Activated T-cell treated with anti-CD3 and anti-CD28 coated beads, Interleukin-2, amount 50 U/mL, for 1 hour (primary cell): ENCODE measurements around the gene AHSA1.
"Not testable (repeated sequence)": the region's sequence is repeated elsewhere in the genome, so short reads cannot be mapped to it uniquely, and the experiment has no call there.

ENCODE experiments used
- DNase-seq: peaks from one replicate; pipeline ENCODE4 v3.0.0-alpha.2; 2020

AHSA1 gene

GRCh38 chr14:77457522-77458248 lies at the start of gene AHSA1, which contains the start of gene VIPAS39:
TSS of gene AHSA1 (plus strand) at chr14:77458093. CDS start at chr14:77458190, 97 bp downstream.
TSS of gene VIPAS39 (minus strand) at chr14:77457601. CDS start at chr14:77454102, 3,499 bp downstream.
- DNase-seq = peak; percentile 85

GRCh38 chr14:77409131-77409533 lies 48.8 kb upstream of the AHSA1 start:
- DNase-seq = no peak

GRCh38 chr14:77415403-77416030 lies 42.4 kb upstream of the AHSA1 start:
- DNase-seq = not testable (repeated sequence)

- DNase-seq = not testable (repeated sequence)
These were observed 41.8 kb upstream of the AHSA1 start for GRCh38 chr14:77416098-77416497.

- DNase-seq = no peak
These were observed 41.1 kb upstream of the AHSA1 start for GRCh38 chr14:77416836-77417235.

- no peak for DNase-seq
These were observed 36.7 kb upstream of the AHSA1 start for GRCh38 chr14:77421201-77421600.

- DNase-seq = no peak
These were observed 34.5 kb upstream of the AHSA1 start, which contains the start of gene NOXRED1 for GRCh38 chr14:77423423-77423822. TSS of gene NOXRED1 (minus strand) at chr14:77423523. CDS start at chr14:77422889, 634 bp downstream.

GRCh38 chr14:77424862-77425261 lies 33.0 kb upstream of the AHSA1 start:
- no peak for DNase-seq

- DNase-seq = no peak
These were observed 31.5 kb upstream of the AHSA1 start for GRCh38 chr14:77426396-77426795.

- DNase-seq = no peak
These were observed 21.9 kb upstream of the AHSA1 start for GRCh38 chr14:77436042-77436441.

- no peak for DNase-seq
These were observed 19.3 kb upstream of the AHSA1 start for GRCh38 chr14:77438596-77438995.

GRCh38 chr14:77439861-77440260 lies 18.0 kb upstream of the AHSA1 start:
- no peak for DNase-seq

- DNase-seq = no peak
These were observed 15.7 kb upstream of the AHSA1 start for GRCh38 chr14:77442196-77442595.

GRCh38 chr14:77455966-77456640 lies 1.8 kb upstream of the AHSA1 start:
- DNase-seq = no peak

GRCh38 chr14:77457115-77457521 lies 775 bp upstream of the AHSA1 start:
- no peak for DNase-seq

- peak; percentile 44 for DNase-seq
These were observed 507 bp downstream of the AHSA1 start for GRCh38 chr14:77458249-77458950.

GRCh38 chr14:77459072-77459723 lies 1.3 kb downstream of the AHSA1 start:
- DNase-seq = peak; percentile 40

- DNase-seq = no peak
These were observed 9.9 kb downstream of the AHSA1 start for GRCh38 chr14:77467801-77468200.

GRCh38 chr14:77469067-77469505 lies 11.2 kb downstream of the AHSA1 start:
- DNase-seq = no peak

GRCh38 chr14:77469539-77469938 lies 11.6 kb downstream of the AHSA1 start:
- no peak for DNase-seq

- DNase-seq = no peak
These were observed 12.5 kb downstream of the AHSA1 start for GRCh38 chr14:77470224-77470870.

GRCh38 chr14:77473921-77474320 lies 16.0 kb downstream of the AHSA1 start:
- DNase-seq = no peak
